OCI-M2 (cell line): ENCODE results near the gene GNE.
"Not testable (repeated sequence)": the region's sequence is repeated elsewhere in the genome, so short reads cannot be mapped to it uniquely, and the experiment has no call there.

Experiments used
- DNase-seq: peaks from one replicate; lab custom pipeline; 2025; ENCODE audit not compliant: unreplicated experiment; lab: John Stamatoyannopoulos, UW

Gene GNE

GRCh38 chr9:36268007-36268427 lies 9.8 kb upstream of the GNE start:
- DNase-seq = no peak

GRCh38 chr9:36264896-36265295 lies 6.6 kb upstream of the GNE start:
- no peak for DNase-seq

DNA sequence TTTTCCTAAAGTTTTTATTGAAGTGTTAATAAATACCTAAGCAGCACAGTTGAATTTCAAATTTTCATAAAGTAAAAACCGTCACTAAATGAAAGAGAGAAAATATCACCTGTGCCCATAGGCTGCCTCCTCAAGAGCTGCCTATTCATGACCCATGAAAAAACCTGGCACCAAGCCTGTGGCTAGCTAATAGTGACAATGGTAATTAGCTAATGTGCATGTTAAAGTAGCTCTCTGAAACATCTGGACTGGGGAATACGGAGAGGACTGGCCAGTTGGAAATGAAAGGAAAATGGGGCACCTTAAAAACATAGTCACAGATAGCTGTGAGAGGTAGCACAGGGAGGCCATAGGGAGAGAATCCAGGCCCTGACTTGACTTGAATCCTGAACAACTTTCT lies 5.4 kb upstream of the GNE start:
- no peak for DNase-seq

GRCh38 chr9:36258996-36259533 lies 817 bp upstream of the GNE start:
- no peak for DNase-seq

GRCh38 chr9:36251428-36251827 lies 6.8 kb downstream of the GNE start:
- no peak for DNase-seq

DNA sequence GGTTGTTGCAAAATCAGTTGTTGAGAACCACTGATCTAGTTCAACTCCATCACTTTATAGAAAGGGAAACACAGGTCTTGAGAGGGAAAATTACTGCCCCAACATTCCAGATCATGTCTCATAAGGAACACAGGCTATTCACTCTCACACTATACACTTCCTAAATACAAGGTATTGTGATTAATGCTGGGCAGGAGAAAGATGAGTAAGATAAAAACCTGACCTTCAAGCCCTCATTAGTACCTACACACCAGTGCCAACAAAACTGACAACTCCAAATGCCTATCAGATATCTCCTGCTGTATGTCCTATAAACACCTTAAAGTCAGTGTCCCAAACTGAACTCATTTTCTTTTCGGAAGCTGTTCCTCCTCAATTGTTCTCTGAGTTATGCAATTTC lies 8.2 kb downstream of the GNE start:
- DNase-seq = no peak

- DNase-seq = no peak
Observed at GRCh38 chr9:36249189-36249588, 9.1 kb downstream of the GNE start.

- DNase-seq = not testable (repeated sequence)
Observed at GRCh38 chr9:36248061-36248460, 10.2 kb downstream of the GNE start.

DNA sequence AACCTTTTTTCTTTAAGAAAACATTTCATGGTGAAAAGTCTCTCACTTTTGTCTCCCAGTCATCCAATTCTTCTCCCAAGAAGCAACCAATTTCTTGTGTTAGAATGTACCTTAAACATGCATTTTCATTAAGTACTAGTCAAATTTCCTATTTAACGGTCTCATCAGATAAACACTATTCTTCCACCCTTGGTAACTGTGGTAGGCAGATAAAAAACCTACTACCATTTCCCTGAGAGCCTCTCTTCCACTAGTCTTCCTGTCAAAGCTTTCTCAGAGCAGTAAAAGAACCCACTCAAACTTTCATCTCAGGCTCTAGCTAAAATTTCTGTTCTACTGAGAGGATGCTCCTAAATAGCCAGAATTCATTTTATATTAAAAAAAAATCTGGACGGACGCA lies 10.9 kb downstream of the GNE start:
- no peak for DNase-seq

DNA sequence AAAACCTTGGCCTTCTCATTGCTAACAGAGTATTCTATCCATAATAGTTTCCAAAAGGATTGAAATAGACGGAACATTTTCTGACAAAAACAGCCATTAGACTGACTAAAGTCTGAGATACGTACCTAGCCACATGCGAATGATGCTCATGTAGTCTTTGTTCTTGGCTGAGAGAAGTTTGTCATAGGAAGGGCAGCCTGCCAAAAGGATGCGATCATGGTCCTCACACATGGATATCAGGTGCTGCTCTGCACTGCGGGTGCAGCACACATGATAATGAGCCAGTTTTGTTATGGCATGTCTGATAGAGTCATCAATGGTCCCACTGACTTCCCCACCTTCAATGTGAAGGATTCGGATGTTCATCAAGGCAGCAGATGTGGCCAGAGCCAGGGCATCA lies 12.3 kb downstream of the GNE start:
- DNase-seq = no peak

GRCh38 chr9:36239675-36240074 lies 18.6 kb downstream of the GNE start:
- DNase-seq = not testable (repeated sequence)

DNA sequence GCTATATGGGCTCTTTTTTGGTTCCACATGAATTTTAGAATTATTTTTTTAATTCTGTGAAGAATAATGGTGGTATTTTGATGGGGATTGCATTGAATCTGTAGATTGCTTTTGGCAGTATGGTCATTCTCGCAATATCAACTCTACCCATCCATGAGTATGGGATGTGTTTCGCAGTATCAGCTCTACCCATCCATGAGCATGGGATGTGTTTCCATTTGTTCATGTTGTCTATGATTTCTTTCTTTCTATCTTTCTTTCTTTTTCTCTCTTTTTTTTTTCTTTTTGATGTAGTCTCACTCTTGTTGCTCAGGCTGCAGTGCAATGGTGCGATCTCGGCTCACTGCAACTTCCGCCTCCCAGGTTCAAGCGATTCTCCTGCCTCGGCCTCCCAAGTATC lies 19.0 kb downstream of the GNE start:
- DNase-seq = not testable (repeated sequence)

GRCh38 chr9:36237230-36237629 lies 21.0 kb downstream of the GNE start:
- DNase-seq = no peak

GRCh38 chr9:36222449-36222848 lies 35.8 kb downstream of the GNE start:
- no peak for DNase-seq

- DNase-seq = no peak
Observed at GRCh38 chr9:36221667-36222066, 36.6 kb downstream of the GNE start.

- DNase-seq = no peak
Observed at GRCh38 chr9:36218411-36218901, 39.8 kb downstream of the GNE start.

- DNase-seq = no peak
Observed at GRCh38 chr9:36218011-36218410, 40.2 kb downstream of the GNE start.

DNA sequence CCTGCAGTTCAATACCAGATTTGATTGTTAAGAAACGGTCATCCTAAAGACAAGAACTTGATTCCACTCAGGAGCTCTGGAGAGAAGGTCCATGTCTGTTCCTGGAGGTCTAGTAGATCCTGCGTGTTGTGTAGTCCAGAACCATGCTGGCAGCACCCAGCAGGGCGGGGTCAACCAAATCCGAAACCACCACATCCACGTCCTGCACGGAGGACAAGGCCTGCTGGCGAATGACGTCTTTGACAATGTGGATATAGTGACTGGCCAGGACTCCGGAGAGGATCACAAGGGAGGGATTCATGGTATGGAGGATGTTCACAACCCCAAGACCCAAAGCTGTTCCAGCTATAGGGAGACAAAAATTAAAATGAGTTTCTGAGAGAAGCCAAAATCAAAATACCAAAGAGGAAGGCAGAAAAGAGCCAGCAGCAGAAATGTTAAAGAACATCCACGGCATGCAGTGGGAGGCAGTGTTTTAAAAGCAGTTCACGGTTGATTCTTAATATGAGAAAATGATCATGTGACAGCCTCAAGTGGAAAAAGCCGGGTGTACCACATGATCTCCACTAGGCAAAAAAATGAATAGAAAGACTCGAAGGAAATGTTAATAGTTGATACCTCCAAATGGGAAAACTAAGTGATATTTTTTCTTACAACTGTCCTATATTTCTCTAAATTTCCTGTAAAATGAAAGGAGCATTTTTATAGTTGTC lies 40.8 kb downstream of the GNE start:
- DNase-seq = no peak

- DNase-seq = no peak
Observed at GRCh38 chr9:36214571-36214970, 43.7 kb downstream of the GNE start.

GRCh38 chr9:36213989-36214388 lies 44.3 kb downstream of the GNE start:
- no peak for DNase-seq

- DNase-seq = no peak
Observed at GRCh38 chr9:36213387-36213786, 44.9 kb downstream of the GNE start.

DNA sequence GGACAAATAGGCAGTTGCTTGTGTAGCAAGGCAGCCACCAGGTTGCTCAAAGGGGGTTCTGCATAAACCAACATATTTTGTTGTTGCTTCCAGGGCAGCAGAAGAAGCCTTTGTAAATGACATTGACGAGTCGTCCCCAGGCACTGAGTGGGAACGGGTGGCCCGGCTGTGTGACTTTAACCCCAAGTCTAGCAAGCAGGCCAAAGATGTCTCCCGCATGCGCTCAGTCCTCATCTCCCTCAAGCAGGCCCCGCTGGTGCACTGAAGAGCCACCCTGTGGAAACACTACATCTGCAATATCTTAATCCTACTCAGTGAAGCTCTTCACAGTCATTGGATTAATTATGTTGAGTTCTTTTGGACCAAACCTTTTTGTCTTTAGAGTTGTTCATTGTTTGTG lies 46.7 kb downstream of the GNE start:
- no peak for DNase-seq

GRCh38 chr9:36210722-36211121 lies 47.5 kb downstream of the GNE start:
- no peak for DNase-seq
